ENCODE results near the gene BLID. TPM values are rescaled to one million over a fixed set of nuclear protein-coding genes. Genes with fewer than 3 reads are reported as not detected.

Gene BLID
- total RNA-seq, 2 experiments from 2014 or later, result not detected

DNA sequence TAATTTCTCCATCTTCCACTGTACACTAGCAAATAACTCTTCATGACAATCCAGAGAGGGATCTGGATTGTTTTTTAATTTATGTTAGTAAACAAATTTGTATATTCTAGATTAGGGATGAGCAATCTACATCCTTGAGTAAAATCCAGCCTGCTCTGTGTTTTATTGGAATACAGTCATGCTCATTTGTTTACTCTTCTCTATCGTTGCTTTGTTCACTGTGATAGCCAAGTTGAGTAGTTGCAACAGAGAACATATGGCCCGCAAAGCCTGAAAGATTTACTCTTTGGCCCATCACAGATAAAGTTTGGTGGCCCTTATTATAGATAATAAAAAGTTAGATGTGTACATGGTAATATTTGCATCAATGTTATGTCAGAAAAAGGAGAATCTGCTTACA, 6.2 kb upstream of the BLID start:
- Histone ChIP-seq H3K36me3 (ENCODE audit: insufficient read depth, low read length) (no peaks in the 10 kb centered on the region), H3K9me3 (ENCODE audit: low read length) (no peaks in the 10 kb centered on the region), H3K4me1 (ENCODE audit: insufficient read depth, low read length, poor library complexity, severe bottlenecking) (no peaks in the 10 kb centered on the region), H3K79me2 (ENCODE audit: insufficient read depth, low read depth, low read length) (no peaks in the 10 kb centered on the region), H3K4me2 (ENCODE audit: low read length) (no peak overlapping the region), H4K20me1 (ENCODE audit: insufficient read depth, low read length) (no peaks in the 10 kb centered on the region), H3K4me3 (ENCODE audit: low read depth, low read length, poor library complexity, severe bottlenecking) (no peak overlapping the region), H3K27ac (ENCODE audit: low read depth, low read length, poor library complexity, severe bottlenecking) (no peak overlapping the region), H2AFZ (ENCODE audit: low read length) (no peak overlapping the region), H3K9me2 (ENCODE audit: insufficient read depth, low read length) (no peaks in the 10 kb centered on the region)
- CTCF ChIA-PET (ENCODE audit: unreplicated experiment), result no interaction called here
- no TSS peak for BruUV-seq (replicated peaks)
- POLR2A ChIA-PET, result no interaction called here
- no peak for DNase-seq (ENCODE audit: low spot score)
- intact Hi-C loops (cut with micrococcal nuclease; ENCODE audit: unreplicated experiment), result no loop called here
- no peak for TF ChIP-seq EZH2phosphoT487 (IDR thresholded peaks at IDR 0.05; ENCODE audit: borderline replicate concordance, low read depth, low read length)
- TF ChIP-seq, protein P1, sequence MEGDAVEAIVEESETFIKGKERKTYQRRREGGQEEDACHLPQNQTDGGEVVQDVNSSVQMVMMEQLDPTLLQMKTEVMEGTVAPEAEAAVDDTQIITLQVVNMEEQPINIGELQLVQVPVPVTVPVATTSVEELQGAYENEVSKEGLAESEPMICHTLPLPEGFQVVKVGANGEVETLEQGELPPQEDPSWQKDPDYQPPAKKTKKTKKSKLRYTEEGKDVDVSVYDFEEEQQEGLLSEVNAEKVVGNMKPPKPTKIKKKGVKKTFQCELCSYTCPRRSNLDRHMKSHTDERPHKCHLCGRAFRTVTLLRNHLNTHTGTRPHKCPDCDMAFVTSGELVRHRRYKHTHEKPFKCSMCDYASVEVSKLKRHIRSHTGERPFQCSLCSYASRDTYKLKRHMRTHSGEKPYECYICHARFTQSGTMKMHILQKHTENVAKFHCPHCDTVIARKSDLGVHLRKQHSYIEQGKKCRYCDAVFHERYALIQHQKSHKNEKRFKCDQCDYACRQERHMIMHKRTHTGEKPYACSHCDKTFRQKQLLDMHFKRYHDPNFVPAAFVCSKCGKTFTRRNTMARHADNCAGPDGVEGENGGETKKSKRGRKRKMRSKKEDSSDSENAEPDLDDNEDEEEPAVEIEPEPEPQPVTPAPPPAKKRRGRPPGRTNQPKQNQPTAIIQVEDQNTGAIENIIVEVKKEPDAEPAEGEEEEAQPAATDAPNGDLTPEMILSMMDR (conservative IDR thresholded peaks at IDR 0.05; ENCODE audit: low read length), result no peak

DNA sequence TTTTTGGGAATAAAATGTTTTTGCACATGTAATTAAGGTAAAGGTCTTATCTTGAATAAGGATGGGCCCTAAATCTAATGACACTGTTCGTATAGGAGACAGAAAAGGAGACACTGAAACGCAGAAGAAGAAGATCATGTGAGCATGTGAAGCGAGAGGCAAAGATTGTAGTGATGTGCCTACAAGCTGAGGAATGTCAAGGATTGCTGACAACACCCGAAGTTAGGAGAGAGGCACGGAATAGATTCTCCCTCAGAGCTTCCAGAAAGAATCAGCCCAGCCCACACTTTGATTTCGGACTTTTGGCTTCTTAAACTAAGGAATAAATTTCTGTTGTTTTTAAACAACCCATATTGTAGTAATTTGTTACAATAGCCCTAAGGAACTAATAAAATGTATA, 4.1 kb upstream of the BLID start:
- no peaks in the 10 kb centered on the region for H4K20me1 ChIP-seq (ENCODE audit: insufficient read depth, low read length)
- no peak for DNase-seq (ENCODE audit: low spot score)
- no peaks in the 10 kb centered on the region for H3K79me2 ChIP-seq (ENCODE audit: insufficient read depth, low read depth, low read length)
- no peak overlapping the region for H3K4me2 ChIP-seq (ENCODE audit: low read length)
- H3K36me3 ChIP-seq (ENCODE audit: insufficient read depth, low read length), result no peaks in the 10 kb centered on the region
- TF ChIP-seq, protein P1 (conservative IDR thresholded peaks at IDR 0.05; ENCODE audit: low read length), result no peak
- TF ChIP-seq EZH2phosphoT487 (IDR thresholded peaks at IDR 0.05; ENCODE audit: borderline replicate concordance, low read depth, low read length), result no peak
- ChIA-PET CTCF (ENCODE audit: unreplicated experiment) (no interaction called here), POLR2A (no interaction called here)
- H3K9me3 ChIP-seq (ENCODE audit: low read length), result no peaks in the 10 kb centered on the region
- no peaks in the 10 kb centered on the region for H3K4me1 ChIP-seq (ENCODE audit: insufficient read depth, low read length, poor library complexity, severe bottlenecking)
- no peak overlapping the region for H3K27ac ChIP-seq (ENCODE audit: low read depth, low read length, poor library complexity, severe bottlenecking)
- no peak overlapping the region for H3K4me3 ChIP-seq (ENCODE audit: low read depth, low read length, poor library complexity, severe bottlenecking)
- no peak overlapping the region for H2AFZ ChIP-seq (ENCODE audit: low read length)
- H3K9me2 ChIP-seq (ENCODE audit: insufficient read depth, low read length), result no peaks in the 10 kb centered on the region
- intact Hi-C loops (cut with micrococcal nuclease; ENCODE audit: unreplicated experiment), result no loop called here
- no TSS peak for BruUV-seq (replicated peaks)

DNA sequence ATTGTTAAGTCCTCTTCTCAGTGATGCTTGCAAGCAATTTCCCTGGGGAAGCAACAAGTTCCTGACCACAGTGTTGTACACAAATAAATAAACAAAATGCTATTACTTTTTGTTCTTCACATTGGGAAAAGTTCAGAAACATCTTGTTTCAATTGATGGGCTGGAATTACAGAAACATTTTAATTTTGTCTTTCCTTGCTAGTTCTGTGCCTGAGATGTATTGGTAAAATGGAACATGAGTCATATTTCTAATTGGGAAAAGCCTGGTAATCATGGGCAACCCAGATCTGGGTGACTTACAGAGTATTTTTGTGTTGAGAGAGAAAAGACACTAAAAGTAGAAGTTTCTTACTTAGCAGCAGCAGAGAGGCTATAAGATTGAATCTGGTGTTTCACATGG, 576 bp upstream of the BLID start:
- Histone ChIP-seq H4K20me1 (ENCODE audit: insufficient read depth, low read length) (no peaks in the 10 kb centered on the region), H2AFZ (ENCODE audit: low read length) (no peak overlapping the region), H3K79me2 (ENCODE audit: insufficient read depth, low read depth, low read length) (no peaks in the 10 kb centered on the region), H3K4me2 (ENCODE audit: low read length) (no peak overlapping the region), H3K4me3 (ENCODE audit: low read depth, low read length, poor library complexity, severe bottlenecking) (no peak overlapping the region), H3K9me2 (ENCODE audit: insufficient read depth, low read length) (no peaks in the 10 kb centered on the region), H3K4me1 (ENCODE audit: insufficient read depth, low read length, poor library complexity, severe bottlenecking) (no peaks in the 10 kb centered on the region), H3K9me3 (ENCODE audit: low read length) (no peaks in the 10 kb centered on the region), H3K36me3 (ENCODE audit: insufficient read depth, low read length) (no peaks in the 10 kb centered on the region), H3K27ac (ENCODE audit: low read depth, low read length, poor library complexity, severe bottlenecking) (no peak overlapping the region)
- no TSS peak for BruUV-seq (replicated peaks)
- TF ChIP-seq, protein P1 (conservative IDR thresholded peaks at IDR 0.05; ENCODE audit: low read length), result no peak
- no peak for TF ChIP-seq EZH2phosphoT487 (IDR thresholded peaks at IDR 0.05; ENCODE audit: borderline replicate concordance, low read depth, low read length)
- ChIA-PET POLR2A (no interaction called here), CTCF (ENCODE audit: unreplicated experiment) (no interaction called here)
- intact Hi-C loops (cut with micrococcal nuclease; ENCODE audit: unreplicated experiment), result no loop called here
- no peak for DNase-seq (ENCODE audit: low spot score)
